GM04503 (cell line): ENCODE results near the gene SERPINA3.

Source experiments
- DNase-seq: peaks from one replicate; pipeline ENCODE4 v3.0.0-alpha.2; 2012; ENCODE audit warnings: low read depth

The SERPINA3 gene

GRCh38 chr14:94613720-94614644 lies 1.8 kb downstream of the SERPINA3 start:
- no peak for DNase-seq

GRCh38 chr14:94614802-94615201 lies 2.6 kb downstream of the SERPINA3 start:
- DNase-seq = no peak

- DNase-seq = no peak
These were observed 3.1 kb downstream of the SERPINA3 start for GRCh38 chr14:94615254-94615653.

DNA sequence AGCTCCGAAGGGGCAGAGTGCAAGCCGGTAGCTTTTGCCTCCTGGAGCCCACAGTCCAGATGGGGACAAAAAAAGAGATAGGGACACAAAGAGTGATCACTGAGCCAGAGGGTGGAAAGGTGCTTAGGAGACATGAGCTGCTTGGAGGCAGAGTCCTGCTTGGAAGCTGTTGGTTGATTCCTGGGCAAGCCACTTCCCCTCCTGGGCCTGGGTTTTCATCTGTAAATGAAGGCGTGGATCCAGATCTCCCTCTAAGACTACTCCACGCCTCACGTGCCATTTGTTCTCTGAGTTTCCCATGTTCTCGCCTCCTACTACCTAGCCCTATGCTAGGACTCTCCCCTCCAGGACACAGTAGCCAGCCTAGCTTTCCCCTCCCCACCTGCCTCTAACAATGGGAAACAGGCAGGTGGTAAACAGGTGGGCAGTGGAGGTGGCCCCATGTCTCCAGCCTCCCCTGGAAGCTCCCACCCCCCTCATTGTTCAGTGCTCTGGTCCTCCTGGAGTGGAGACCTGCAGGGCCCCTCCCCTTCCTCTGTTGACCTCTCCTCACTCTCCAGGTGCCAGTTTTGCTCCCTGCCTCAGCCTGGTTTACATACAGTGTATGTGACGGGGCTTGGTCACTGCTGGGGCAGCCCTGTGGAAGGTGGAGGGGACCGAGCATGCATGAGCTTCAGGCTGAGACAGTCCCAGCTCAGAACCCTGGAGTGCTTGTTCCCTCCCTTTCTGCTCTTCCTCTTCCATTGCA lies 3.8 kb downstream of the SERPINA3 start:
- no peak for DNase-seq

DNA sequence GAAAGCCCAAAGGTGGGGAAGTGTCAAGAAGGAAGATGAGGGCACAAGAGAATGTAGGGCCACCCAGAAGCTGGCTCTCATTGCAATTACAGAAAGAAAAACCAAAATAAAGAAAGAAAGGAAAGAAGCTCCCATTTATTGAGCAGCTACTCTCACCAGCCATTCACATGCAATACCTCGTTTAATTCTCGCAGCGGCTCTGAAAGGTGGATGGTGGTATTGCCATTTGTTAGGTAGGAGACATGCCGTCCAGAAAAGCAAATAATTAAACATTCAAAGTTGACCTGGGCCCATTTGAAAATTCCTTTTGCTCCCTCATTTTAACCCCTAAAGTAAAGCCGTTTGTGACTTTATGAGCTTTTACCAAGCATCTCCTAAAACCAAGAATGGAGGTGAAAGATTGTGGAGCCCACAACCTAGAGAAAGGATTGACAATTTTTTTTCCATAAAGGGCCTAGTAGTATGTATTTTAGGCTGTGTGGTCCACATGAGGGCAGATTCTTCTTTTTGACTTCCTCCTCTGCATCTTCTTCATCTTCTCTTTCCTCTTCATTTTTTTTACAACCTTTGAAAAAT lies 5.3 kb downstream of the SERPINA3 start:
- no peak for DNase-seq

GRCh38 chr14:94617988-94618822 lies 6.0 kb downstream of the SERPINA3 start:
- no peak for DNase-seq

GRCh38 chr14:94619297-94619696 lies 7.1 kb downstream of the SERPINA3 start:
- no peak for DNase-seq

DNA sequence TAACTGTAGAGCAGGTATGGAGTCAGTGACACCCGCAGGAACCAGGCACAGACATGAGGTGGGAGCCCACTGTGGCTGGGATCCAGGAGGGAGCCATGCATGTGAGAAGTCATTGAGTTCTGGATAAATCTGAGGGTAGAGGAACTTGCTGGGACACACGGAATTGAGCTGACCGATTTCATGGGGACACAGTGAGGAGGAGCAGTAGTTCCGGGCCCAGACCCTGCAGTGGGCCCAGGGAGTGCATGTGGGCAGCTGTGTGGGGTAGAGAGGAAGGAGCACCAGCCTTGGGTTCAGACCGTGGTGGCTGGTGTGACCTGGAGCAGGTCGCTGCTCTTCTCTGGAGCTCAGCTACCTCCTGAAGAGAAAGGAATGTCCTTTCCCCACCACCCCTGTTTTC lies 8.4 kb downstream of the SERPINA3 start:
- no peak for DNase-seq

DNA sequence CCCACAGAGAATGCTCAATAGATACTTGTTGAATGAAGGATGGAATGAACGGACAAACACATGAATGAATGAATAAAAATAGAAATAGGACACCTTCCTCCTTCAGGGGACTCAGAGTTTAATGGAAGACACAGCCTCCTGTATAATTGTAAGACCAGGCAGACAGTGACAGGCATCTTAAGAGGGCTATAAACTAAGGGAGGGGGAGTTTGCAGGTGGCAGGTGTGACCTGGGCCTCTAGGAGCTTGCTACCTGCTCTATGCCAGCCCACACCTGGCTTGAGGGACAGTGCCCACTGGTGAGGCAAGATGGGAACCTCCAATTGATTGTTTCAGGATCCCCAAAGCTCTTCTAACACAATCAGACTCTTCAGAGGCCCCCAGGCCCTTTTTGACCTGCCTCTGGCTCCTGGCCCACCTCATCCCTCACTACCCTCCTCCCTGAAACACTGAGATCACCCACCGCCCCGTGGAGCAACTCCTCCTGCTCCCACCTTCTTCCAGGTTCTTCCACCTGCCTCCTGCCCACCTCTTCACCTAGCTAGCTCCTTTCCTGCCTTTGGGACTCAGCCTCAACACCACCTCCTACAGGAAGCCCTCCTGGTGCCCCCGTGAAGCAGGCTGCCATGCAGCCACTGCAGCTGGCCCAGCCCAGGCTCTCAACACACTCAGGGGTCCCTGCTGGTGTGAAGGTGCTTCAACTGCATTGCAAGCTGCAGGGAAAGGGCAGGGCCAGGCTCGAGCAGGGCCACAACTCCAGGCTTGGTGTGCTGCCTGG lies 9.4 kb downstream of the SERPINA3 start:
- no peak for DNase-seq

- no peak for DNase-seq
These were observed 10.6 kb downstream of the SERPINA3 start for GRCh38 chr14:94622653-94623421.

GRCh38 chr14:94623422-94623809 lies 11.2 kb downstream of the SERPINA3 start:
- DNase-seq = no peak

DNA sequence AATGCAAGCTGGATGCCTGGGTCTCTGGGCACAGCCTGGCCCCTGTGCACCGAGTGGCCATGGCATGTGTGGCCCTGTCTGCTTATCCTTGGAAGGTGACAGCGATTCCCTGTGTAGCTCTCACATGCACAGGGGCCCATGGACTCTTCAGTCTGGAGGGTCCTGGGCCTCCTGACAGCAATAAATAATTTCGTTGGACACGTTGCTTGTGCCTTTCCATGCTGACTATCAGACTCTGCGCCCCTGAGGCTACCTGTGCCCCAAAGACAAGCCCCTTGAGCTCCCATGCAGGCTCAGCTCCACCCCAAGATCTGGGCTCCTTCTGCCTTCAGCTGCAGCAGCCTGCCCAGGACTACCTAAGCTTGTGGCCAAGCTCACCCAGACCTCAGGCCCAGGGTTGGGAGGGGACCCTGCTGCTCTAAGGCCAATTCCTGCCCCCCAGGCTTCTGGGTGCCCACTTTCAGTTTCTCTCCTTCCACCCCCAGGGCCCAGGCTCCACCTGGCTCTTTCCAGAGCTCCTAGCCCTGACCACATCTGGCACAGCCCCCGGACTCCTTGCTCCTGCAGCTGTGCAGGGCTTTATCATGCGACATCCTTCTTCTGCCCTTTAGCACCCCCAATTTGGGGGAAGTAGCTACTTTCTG lies 11.8 kb downstream of the SERPINA3 start:
- no peak for DNase-seq

GRCh38 chr14:94624537-94625352 lies 12.6 kb downstream of the SERPINA3 start:
- no peak for DNase-seq

GRCh38 chr14:94625353-94625635 lies 13.1 kb downstream of the SERPINA3 start:
- DNase-seq = no peak

DNA sequence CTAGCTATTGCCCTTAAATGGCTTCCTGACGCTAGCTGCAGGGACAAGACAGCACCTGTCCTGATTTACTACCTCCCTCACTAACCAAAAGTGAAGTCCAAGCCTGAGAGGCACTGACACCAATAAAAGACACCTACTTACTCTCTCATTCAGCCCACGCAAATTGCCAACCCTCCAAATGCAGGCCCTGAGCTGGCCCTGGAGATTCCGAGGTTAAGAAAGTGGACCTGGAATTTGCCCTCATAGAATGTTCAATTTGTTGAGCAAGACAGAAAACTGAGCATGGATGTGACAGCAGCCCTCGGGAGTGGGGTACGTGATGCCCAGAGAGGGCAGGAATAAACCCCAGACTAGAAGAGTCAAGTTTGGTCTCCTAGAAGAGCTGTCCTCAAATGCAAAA lies 16.4 kb downstream of the SERPINA3 start:
- DNase-seq = no peak

DNA sequence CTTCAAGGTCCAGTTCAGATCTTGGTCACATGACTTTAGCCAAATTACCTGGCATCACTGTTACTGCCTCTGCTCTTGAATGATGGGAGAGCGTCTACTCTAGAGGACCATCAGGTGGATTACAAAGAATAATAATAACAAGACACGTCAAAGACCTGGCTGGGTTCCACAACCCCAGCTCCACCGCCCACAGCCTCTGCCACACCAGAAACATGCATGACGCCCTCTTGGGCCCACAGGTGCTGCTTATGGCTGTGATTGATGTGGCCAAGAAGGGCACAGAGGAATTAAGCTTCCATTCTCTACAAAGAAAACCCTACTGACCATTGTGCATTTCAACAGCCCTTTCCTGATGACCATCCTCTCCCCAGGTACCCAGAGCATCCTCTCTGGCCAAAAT lies 18.2 kb downstream of the SERPINA3 start:
- DNase-seq = no peak

GRCh38 chr14:94631050-94631449 lies 18.9 kb downstream of the SERPINA3 start:
- no peak for DNase-seq

- no peak for DNase-seq
These were observed 19.5 kb downstream of the SERPINA3 start for GRCh38 chr14:94631536-94632304.

DNA sequence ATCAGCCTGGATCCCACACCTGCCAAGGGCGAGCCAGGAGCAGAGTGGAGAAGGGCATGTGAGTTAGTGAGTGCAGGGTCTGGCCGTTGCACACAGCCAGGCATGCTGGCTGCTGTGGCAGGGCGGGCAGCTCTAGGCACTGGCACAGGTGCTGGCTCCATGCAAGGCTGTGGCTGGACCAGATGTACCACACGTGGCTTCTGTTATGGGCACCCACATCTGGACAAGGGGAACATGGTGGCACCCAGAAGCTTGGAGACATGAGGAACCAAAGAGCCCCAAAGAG lies 20.1 kb downstream of the SERPINA3 start:
- DNase-seq = no peak
